ENCODE results near the gene OVOL2. TPM values are rescaled to one million over a fixed set of nuclear protein-coding genes. Genes with fewer than 3 reads are reported as not detected.

The OVOL2 gene
- total and polyA plus RNA-seq, 4 experiments from 2014 or later: not detected

DNA sequence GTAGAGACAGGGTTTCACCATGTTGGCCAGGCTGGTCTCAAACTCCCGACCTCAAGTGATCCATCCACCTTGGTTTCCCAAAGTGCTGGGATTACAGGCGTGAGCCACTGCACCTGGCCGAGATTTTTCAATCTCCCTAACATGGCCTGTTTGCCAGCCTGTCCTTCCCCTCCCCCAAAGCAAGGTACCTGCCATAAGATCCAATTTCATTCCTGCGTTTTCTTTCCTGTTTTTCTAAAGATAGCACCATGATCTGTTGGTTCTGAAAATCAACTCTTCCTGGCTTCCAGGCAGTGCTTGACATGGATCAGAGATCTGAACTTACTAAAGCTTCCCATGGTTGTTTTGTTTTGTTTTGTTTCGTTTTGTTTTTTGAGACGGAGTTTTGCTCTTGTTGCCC is 81.4 kb downstream of the OVOL2 start:
- no peak overlapping the region for H3K4me3 ChIP-seq (ENCODE audit: low read length in 2 of 2)
- no peaks in the 10 kb centered on the region for H3K27me3 Mint-ChIP-seq
- no peaks in the 10 kb centered on the region for H3K36me3 ChIP-seq (ENCODE audit: insufficient read depth, low read length)
- H3K36me3 Mint-ChIP-seq: peaks cover 17 to 20% of the 10 kb centered on the region in 2 donors
- intact Hi-C loops (cut with micrococcal nuclease): no loop called here
- H3K9me3 Mint-ChIP-seq: no peaks in the 10 kb centered on the region
- H3K9me3 ChIP-seq (ENCODE audit: control insufficient read depth in 1 of 2, low read length in 2 of 2): no peaks in the 10 kb centered on the region
- no peak overlapping the region for H3K27ac Mint-ChIP-seq
- H3K27ac ChIP-seq (ENCODE audit: low read depth, low read length): no peak overlapping the region
- ChIA-PET POLR2A (ENCODE audit: partially characterized antibody) (no interaction called here), CTCF (ENCODE audit: partially characterized antibody) (interaction anchor here (0.8 to 1.5 kb wide), 2 partner anchors 18 to 20 kb away, joined by 3 read pairs; no protein-coding TSS in a partner anchor)
- DNase-seq: no peak
- H3K27me3 ChIP-seq (ENCODE audit: insufficient read depth, low read length): no peaks in the 10 kb centered on the region
- peaks cover 21 to 41% (median 32%) of the 10 kb centered on the region in 4 donors for H3K4me1 Mint-ChIP-seq
- no peak overlapping the region for H3K4me3 Mint-ChIP-seq
- peaks cover 26% of the 10 kb centered on the region for H3K4me1 ChIP-seq (ENCODE audit: insufficient read depth, low read length)

Other genes starting within 250 kb of the OVOL2 start
- 10 to 100 TPM; 81.5 to 81.6 TPM for gene SNX5, start 89.1 kb downstream of the OVOL2 start, total RNA-seq
- 10 to 100 TPM; 96.3 to 96.5 TPM for gene SNX5, start 89.1 kb downstream of the OVOL2 start, polyA plus RNA-seq
- gene MGME1, start 88.9 kb downstream of the OVOL2 start, total RNA-seq: 10 to 100 TPM; 15.4 to 16.5 TPM
- gene MGME1, start 88.9 kb downstream of the OVOL2 start, polyA plus RNA-seq: 10 to 100 TPM in 1 of 2 donors, 1 to 10 TPM in 1; 7.4 to 17.0 TPM
- gene KAT14, start 79.9 kb upstream of the OVOL2 start, total RNA-seq: 10 to 100 TPM; 22.4 to 24.0 TPM
- gene KAT14, start 79.9 kb upstream of the OVOL2 start, polyA plus RNA-seq: 10 to 100 TPM; 14.7 to 18.1 TPM
- gene PET117, start 79.9 kb upstream of the OVOL2 start, total RNA-seq: 10 to 100 TPM; 14.1 to 15.0 TPM
- 10 to 100 TPM; 23.9 to 40.9 TPM for gene PET117, start 79.9 kb upstream of the OVOL2 start, polyA plus RNA-seq
- 10 to 100 TPM in 1 of 2 experiments, 1 to 10 TPM in 1; 9.1 to 11.8 TPM for gene ZNF133, start 230.6 kb upstream of the OVOL2 start, total RNA-seq
- gene ZNF133, start 230.6 kb upstream of the OVOL2 start, polyA plus RNA-seq: 1 to 10 TPM; 4.0 to 8.7 TPM

Measured in CD4-positive, alpha-beta memory T cell (primary cell).